ENCODE data around the gene METTL16.
A peak's percentile ranks its signal among the peaks of the same experiment; 100 is the strongest.

The METTL16 gene

GRCh38 chr17:2400877-2401425, 110.7 kb downstream of the METTL16 start, which contains the start of gene MNT:
TSS of gene MNT (minus strand) at chr17:2401060. CDS start at chr17:2400712, 348 bp downstream.
- Histone ChIP-seq H3K79me2 (ENCODE audit: insufficient read depth, low read length) (no peaks in the 10 kb centered on the region), H3K27me3 (ENCODE audit: low read length) (no peaks in the 10 kb centered on the region), H3K4me2 (ENCODE audit: low read depth, low read length, poor library complexity, severe bottlenecking) (peak within 1 kb of the TSS; percentile 87), H3K36me3 (ENCODE audit: low read length) (no peaks in the 10 kb centered on the region), H3F3A (ENCODE audit: insufficient read depth) (peaks cover 4% of the 10 kb centered on the region; the same call in 1 of the 2 replicates), H4K20me1 (ENCODE audit: low read depth, low read length) (peaks cover 4% of the 10 kb centered on the region; the same call in 1 of the 2 replicates), H3K9me3 (ENCODE audit: insufficient read depth, low read length) (no peaks in the 10 kb centered on the region), H3K9ac (ENCODE audit: low read length) (peak within 1 kb of the TSS; percentile 75), H2AFZ (ENCODE audit: low read depth, low read length, severe bottlenecking) (peak within 1 kb of the TSS; percentile 78), H3K27ac (ENCODE audit: low read depth, low read length) (peak within 1 kb of the TSS; percentile 85), H3K4me3 (ENCODE audit: insufficient read depth, low read length, poor library complexity, severe bottlenecking) (peak within 1 kb of the TSS; percentile 79), H3K9me2 (replicated peaks; ENCODE audit: insufficient read depth, low read length) (no peaks in the 10 kb centered on the region)
- TF ChIP-seq EZH2phosphoT487 (conservative IDR thresholded peaks at IDR 0.05; ENCODE audit: low read length) (no peak), CTCF (IDR thresholded peaks at IDR 0.05; ENCODE audit: insufficient read depth, low read length, poor library complexity, severe bottlenecking) (no peak)

GRCh38 chr17:2400474-2400866, 111.2 kb downstream of the METTL16 start:
- Histone ChIP-seq H3K9me3 (ENCODE audit: insufficient read depth, low read length) (no peaks in the 10 kb centered on the region), H3F3A (ENCODE audit: insufficient read depth) (peaks cover 4% of the 10 kb centered on the region; the same call in 1 of the 2 replicates), H3K27me3 (ENCODE audit: low read length) (no peaks in the 10 kb centered on the region), H2AFZ (ENCODE audit: low read depth, low read length, severe bottlenecking) (peak overlapping the region; percentile 78), H3K4me3 (ENCODE audit: insufficient read depth, low read length, poor library complexity, severe bottlenecking) (peak overlapping the region; percentile 79), H3K9ac (ENCODE audit: low read length) (peak overlapping the region; percentile 75), H3K9me2 (replicated peaks; ENCODE audit: insufficient read depth, low read length) (no peaks in the 10 kb centered on the region), H3K4me2 (ENCODE audit: low read depth, low read length, poor library complexity, severe bottlenecking) (peak overlapping the region; percentile 87), H3K79me2 (ENCODE audit: insufficient read depth, low read length) (no peaks in the 10 kb centered on the region), H3K36me3 (ENCODE audit: low read length) (no peaks in the 10 kb centered on the region), H4K20me1 (ENCODE audit: low read depth, low read length) (peaks cover 4% of the 10 kb centered on the region; the same call in 1 of the 2 replicates), H3K27ac (ENCODE audit: low read depth, low read length) (peak overlapping the region; percentile 72)
- TF ChIP-seq EZH2phosphoT487 (conservative IDR thresholded peaks at IDR 0.05; ENCODE audit: low read length): no peak
- TF ChIP-seq CTCF (IDR thresholded peaks at IDR 0.05; ENCODE audit: insufficient read depth, low read length, poor library complexity, severe bottlenecking): no peak

GRCh38 chr17:2399572-2400473, 111.9 kb downstream of the METTL16 start:
- H3K9me2 ChIP-seq (replicated peaks; ENCODE audit: insufficient read depth, low read length): no peaks in the 10 kb centered on the region
- H3K79me2 ChIP-seq (ENCODE audit: insufficient read depth, low read length): no peaks in the 10 kb centered on the region
- peak overlapping the region; percentile 78 for H2AFZ ChIP-seq (ENCODE audit: low read depth, low read length, severe bottlenecking)

More at GRCh38 chr17:2399572-2400473, 111.9 kb downstream of the METTL16 start:
- Histone ChIP-seq H4K20me1 (ENCODE audit: low read depth, low read length) (peaks cover 4% of the 10 kb centered on the region; the same call in 1 of the 2 replicates), H3K27me3 (ENCODE audit: low read length) (no peaks in the 10 kb centered on the region), H3F3A (ENCODE audit: insufficient read depth) (peaks cover 4% of the 10 kb centered on the region; the same call in 1 of the 2 replicates), H3K36me3 (ENCODE audit: low read length) (no peaks in the 10 kb centered on the region), H3K4me2 (ENCODE audit: low read depth, low read length, poor library complexity, severe bottlenecking) (peak overlapping the region; percentile 87), H3K9ac (ENCODE audit: low read length) (peak overlapping the region; percentile 75), H3K4me3 (ENCODE audit: insufficient read depth, low read length, poor library complexity, severe bottlenecking) (peak overlapping the region; percentile 79), H3K9me3 (ENCODE audit: insufficient read depth, low read length) (no peaks in the 10 kb centered on the region), H3K27ac (ENCODE audit: low read depth, low read length) (peak overlapping the region; percentile 72)
- no peak for TF ChIP-seq CTCF (IDR thresholded peaks at IDR 0.05; ENCODE audit: insufficient read depth, low read length, poor library complexity, severe bottlenecking)
- no peak for TF ChIP-seq EZH2phosphoT487 (conservative IDR thresholded peaks at IDR 0.05; ENCODE audit: low read length)
